ENCODE data around the gene SELENOW.

- no peak for TF ChIP-seq CTCF (IDR thresholded peaks at IDR 0.05)
- no peak for TF ChIP-seq POLR2AphosphoS5 (IDR thresholded peaks at IDR 0.05)
These were observed 37.5 kb upstream of the SELENOW start for GRCh38 chr19:47740866-47741519.
